Measurements from ENCODE around the gene C17orf113.
A peak's percentile ranks its signal among the peaks of the same experiment; 100 is the strongest.
"Not testable (repeated sequence)": the region's sequence is repeated elsewhere in the genome, so short reads cannot be mapped to it uniquely, and the experiment has no call there.

C17orf113 gene

DNA sequence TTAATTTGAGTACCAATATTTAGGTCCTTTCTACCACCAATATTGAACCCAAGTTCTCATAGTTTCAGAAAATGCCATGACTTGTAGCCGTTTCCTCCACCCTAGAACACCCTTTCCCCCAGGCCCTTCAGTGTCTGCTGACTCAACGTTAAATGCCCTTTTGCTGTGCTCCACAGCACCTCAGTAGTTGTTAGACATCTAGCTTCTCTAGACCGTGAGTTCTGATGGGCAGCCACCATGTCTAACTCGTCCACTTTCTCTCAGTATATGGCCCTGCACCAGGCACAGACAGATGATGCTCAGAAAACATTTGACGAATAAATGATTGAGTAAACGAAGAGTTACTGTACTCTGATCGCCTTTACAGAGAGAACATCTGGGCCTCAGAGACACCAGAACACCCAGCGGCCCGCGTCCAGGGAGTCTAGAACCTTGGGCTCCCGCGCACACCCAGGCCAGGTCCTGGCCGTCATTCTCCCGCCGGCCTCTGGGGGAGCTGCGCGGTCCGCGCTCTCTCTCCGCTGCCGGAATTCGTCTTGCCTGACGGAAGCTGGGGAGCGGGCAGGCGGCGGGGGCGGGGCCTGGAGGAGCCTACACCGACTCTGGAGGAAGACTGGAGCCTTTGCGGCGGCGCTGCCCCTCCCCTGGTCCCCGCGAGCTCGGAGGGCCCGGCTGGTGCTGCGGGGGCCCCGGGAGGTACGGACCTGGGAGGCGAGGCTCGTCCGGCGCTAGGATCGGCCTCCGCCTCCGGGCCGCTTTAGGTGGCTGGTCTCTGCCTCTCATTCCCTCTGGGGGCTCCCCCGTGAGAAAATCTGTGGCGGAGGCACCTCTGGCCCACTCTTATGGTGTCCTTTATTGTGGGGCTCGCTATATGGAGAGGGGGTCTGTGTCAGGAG, 30.6 kb downstream of the C17orf113 start, which contains the start of gene NKIRAS2:
NKIRAS2 (plus strand) TSS at position 582 of the 896 bp plus-strand sequence. CDS start 1,488 bp downstream, outside the sequence.
- peak; percentile 86 for FAIRE-seq
- peak; percentile 91 for DNase-seq (ENCODE audit: insufficient read length, low spot score)

GRCh38 chr17:42018988-42019387, 31.4 kb downstream of the C17orf113 start:
- FAIRE-seq (no peak), DNase-seq (ENCODE audit: insufficient read length, low spot score) (no peak)
- TF ChIP-seq TAF1 (IDR thresholded peaks at IDR 0.05; ENCODE audit: low read depth, low read length) (no peak), POLR2AphosphoS5 (IDR thresholded peaks at IDR 0.05; ENCODE audit: low read depth, low read length) (no peak), POU2F2 (IDR thresholded peaks at IDR 0.05; ENCODE audit: low read depth, low read length) (no peak), PAX5 (IDR thresholded peaks at IDR 0.05; ENCODE audit: insufficient read depth, low read length, severe bottlenecking) (no peak), SPI1 (IDR thresholded peaks at IDR 0.05; ENCODE audit: low read depth, low read length) (no peak), POLR2A (IDR thresholded peaks at IDR 0.05; ENCODE audit: low read depth, low read length) (no peak)

More for the DNA sequence above, 30.6 kb downstream of the C17orf113 start, which contains the start of gene NKIRAS2:
- TF ChIP-seq POLR2A (IDR thresholded peaks at IDR 0.05; ENCODE audit: low read depth, low read length) = peak; percentile 69; the same call in 1 of the 2 replicates
- TF ChIP-seq SPI1 (IDR thresholded peaks at IDR 0.05; ENCODE audit: low read depth, low read length) = no peak
- TF ChIP-seq TAF1 (IDR thresholded peaks at IDR 0.05; ENCODE audit: low read depth, low read length) = peak; percentile 52
- 0 out of 2 replicates have a peak, but pooled peaks have one; percentile 32 for TF ChIP-seq POLR2AphosphoS5 (IDR thresholded peaks at IDR 0.05; ENCODE audit: low read depth, low read length)
- TF ChIP-seq PAX5 (IDR thresholded peaks at IDR 0.05; ENCODE audit: insufficient read depth, low read length, severe bottlenecking) = no peak
- TF ChIP-seq POU2F2 (IDR thresholded peaks at IDR 0.05; ENCODE audit: low read depth, low read length) = no peak

DNA sequence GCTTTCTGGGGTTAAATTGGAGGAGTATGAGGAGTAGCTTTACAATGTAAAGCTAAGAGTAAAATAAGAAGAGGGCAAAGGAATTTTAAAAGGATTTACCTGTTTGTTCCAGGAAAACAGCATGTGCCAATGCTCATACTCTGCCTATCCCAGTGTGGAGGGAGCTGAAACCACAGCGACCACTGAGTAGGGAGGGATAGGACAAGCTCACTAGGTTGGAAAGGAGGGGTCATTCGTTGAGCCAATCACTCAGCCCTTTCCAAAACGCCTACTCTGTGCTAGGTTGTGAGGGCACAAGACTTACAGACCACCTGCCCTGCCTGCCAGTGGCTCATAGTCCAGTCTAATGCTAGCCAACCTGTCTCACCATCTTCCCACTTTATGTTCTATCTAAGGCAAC, 32.1 kb downstream of the C17orf113 start:
- no peak for FAIRE-seq

GRCh38 chr17:42017866-42018200, 32.6 kb downstream of the C17orf113 start:
- no peak for FAIRE-seq
- TF ChIP-seq POU2F2 (IDR thresholded peaks at IDR 0.05; ENCODE audit: low read depth, low read length) (no peak), PAX5 (IDR thresholded peaks at IDR 0.05; ENCODE audit: insufficient read depth, low read length, severe bottlenecking) (no peak), SPI1 (IDR thresholded peaks at IDR 0.05; ENCODE audit: low read depth, low read length) (no peak)
- no peak for DNase-seq (ENCODE audit: insufficient read length, low spot score)

More for the DNA sequence above, 32.1 kb downstream of the C17orf113 start:
- no peak for DNase-seq (ENCODE audit: insufficient read length, low spot score)
- no peak for TF ChIP-seq SPI1 (IDR thresholded peaks at IDR 0.05; ENCODE audit: low read depth, low read length)
- no peak for TF ChIP-seq POU2F2 (IDR thresholded peaks at IDR 0.05; ENCODE audit: low read depth, low read length)
- no peak for TF ChIP-seq TAF1 (IDR thresholded peaks at IDR 0.05; ENCODE audit: low read depth, low read length)
- no peak for TF ChIP-seq POLR2A (IDR thresholded peaks at IDR 0.05; ENCODE audit: low read depth, low read length)
- TF ChIP-seq POLR2AphosphoS5 (IDR thresholded peaks at IDR 0.05; ENCODE audit: low read depth, low read length) = no peak
- TF ChIP-seq PAX5 (IDR thresholded peaks at IDR 0.05; ENCODE audit: insufficient read depth, low read length, severe bottlenecking) = no peak

- DNase-seq (ENCODE audit: insufficient read length, low spot score) = peak; percentile 91
- peak; percentile 93 for FAIRE-seq
- TF ChIP-seq SPI1 (IDR thresholded peaks at IDR 0.05; ENCODE audit: low read depth, low read length) (peak; percentile 33; the same call in 1 of the 2 replicates), POU2F2 (IDR thresholded peaks at IDR 0.05; ENCODE audit: low read depth, low read length) (no peak), POLR2AphosphoS5 (IDR thresholded peaks at IDR 0.05; ENCODE audit: low read depth, low read length) (peak; percentile 94), PAX5 (IDR thresholded peaks at IDR 0.05; ENCODE audit: insufficient read depth, low read length, severe bottlenecking) (no peak), TAF1 (IDR thresholded peaks at IDR 0.05; ENCODE audit: low read depth, low read length) (peak; percentile 97), POLR2A (IDR thresholded peaks at IDR 0.05; ENCODE audit: low read depth, low read length) (peak; percentile 95)
These were observed 33.2 kb downstream of the C17orf113 start, which contains the start of gene DNAJC7 for GRCh38 chr17:42016941-42017865. TSS of gene DNAJC7 (minus strand) at chr17:42017439. CDS start at chr17:42017416, 23 bp downstream.

GRCh38 chr17:42016411-42016831, 34.0 kb downstream of the C17orf113 start:
- FAIRE-seq (no peak), DNase-seq (ENCODE audit: insufficient read length, low spot score) (no peak)
- TF ChIP-seq POU2F2 (IDR thresholded peaks at IDR 0.05; ENCODE audit: low read depth, low read length) = no peak
- TF ChIP-seq PAX5 (IDR thresholded peaks at IDR 0.05; ENCODE audit: insufficient read depth, low read length, severe bottlenecking) = no peak
- TF ChIP-seq POLR2A (IDR thresholded peaks at IDR 0.05; ENCODE audit: low read depth, low read length) = no peak
- TF ChIP-seq TAF1 (IDR thresholded peaks at IDR 0.05; ENCODE audit: low read depth, low read length) = no peak
- no peak for TF ChIP-seq POLR2AphosphoS5 (IDR thresholded peaks at IDR 0.05; ENCODE audit: low read depth, low read length)
- TF ChIP-seq SPI1 (IDR thresholded peaks at IDR 0.05; ENCODE audit: low read depth, low read length) = no peak

DNA sequence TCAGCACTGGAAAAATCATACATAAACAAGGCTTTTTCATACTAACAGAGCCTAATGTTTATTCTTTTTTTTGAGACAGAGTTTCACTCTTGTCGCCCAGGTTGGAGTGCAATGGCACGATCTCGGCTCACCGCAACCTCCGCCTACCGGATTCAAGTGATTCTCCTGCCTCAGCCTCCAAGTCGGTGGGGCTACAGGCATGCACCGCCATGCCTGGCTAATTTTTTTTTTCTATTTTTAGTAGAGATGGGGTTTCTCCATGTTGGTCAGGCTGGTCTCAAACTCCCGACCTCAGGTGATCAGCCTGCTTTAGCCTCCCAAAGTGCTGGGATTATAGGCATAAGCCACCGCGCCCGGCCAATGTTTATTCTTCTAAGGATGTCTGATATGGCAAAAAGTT, 36.7 kb downstream of the C17orf113 start:
- not testable (repeated sequence) for DNase-seq (ENCODE audit: insufficient read length, low spot score); FAIRE-seq

- FAIRE-seq; DNase-seq (ENCODE audit: insufficient read length, low spot score): not testable (repeated sequence)
These were observed 38.0 kb downstream of the C17orf113 start for GRCh38 chr17:42012363-42012762.

GRCh38 chr17:42010898-42011516, 39.4 kb downstream of the C17orf113 start:
- FAIRE-seq = no peak
- no peak for TF ChIP-seq POLR2A (IDR thresholded peaks at IDR 0.05; ENCODE audit: low read depth, low read length)
- TF ChIP-seq POLR2AphosphoS5 (IDR thresholded peaks at IDR 0.05; ENCODE audit: low read depth, low read length) = no peak
- no peak for TF ChIP-seq TAF1 (IDR thresholded peaks at IDR 0.05; ENCODE audit: low read depth, low read length)
- TF ChIP-seq SPI1 (IDR thresholded peaks at IDR 0.05; ENCODE audit: low read depth, low read length) = no peak
- no peak for TF ChIP-seq PAX5 (IDR thresholded peaks at IDR 0.05; ENCODE audit: insufficient read depth, low read length, severe bottlenecking)
- no peak for TF ChIP-seq POU2F2 (IDR thresholded peaks at IDR 0.05; ENCODE audit: low read depth, low read length)
- no peak for DNase-seq (ENCODE audit: insufficient read length, low spot score)

GRCh38 chr17:42010266-42010680, 40.1 kb downstream of the C17orf113 start:
- FAIRE-seq; DNase-seq (ENCODE audit: insufficient read length, low spot score): not testable (repeated sequence)
